ENCODE data around the gene ACE2. TPM values are rescaled to one million over a fixed set of nuclear protein-coding genes. Genes with fewer than 3 reads are reported as not detected.

ACE2 gene
- total RNA-seq, 1 experiment from 2014 or later: not detected

GRCh38 chrX:15524417-15524816, 76.3 kb downstream of the ACE2 start:
- no peaks in the 10 kb centered on the region for H3K23me2 ChIP-seq (ENCODE audit: insufficient read length, low read depth, low read length, poor library complexity, severe bottlenecking)
- H3K4me1 Mint-ChIP-seq: no peaks in the 10 kb centered on the region
- H4K5ac ChIP-seq (ENCODE audit: insufficient read length, low read depth, low read length): no peak overlapping the region
- no peaks in the 10 kb centered on the region for H4K20me1 ChIP-seq (ENCODE audit: control insufficient read depth, insufficient read depth, insufficient read length)
- no peak overlapping the region for H3K18ac ChIP-seq (ENCODE audit: insufficient read length, low read depth, low read length)
- no peak overlapping the region for H4K8ac ChIP-seq (replicated peaks; ENCODE audit: insufficient read length, low read depth, low read length)
- no peaks in the 10 kb centered on the region for H3K79me2 ChIP-seq (ENCODE audit: insufficient read depth, low read length)
- no peak for DNase-seq
- peaks cover 11% of the 10 kb centered on the region for H3K27me3 Mint-ChIP-seq (ENCODE audit: low read depth)
- H3K79me1 ChIP-seq (ENCODE audit: insufficient read depth, low read depth, low read length, poor library complexity, severe bottlenecking): no peaks in the 10 kb centered on the region
- no peaks in the 10 kb centered on the region for H3K4me1 ChIP-seq (ENCODE audit: insufficient read depth, low read length)
- no peak overlapping the region for H2BK5ac ChIP-seq (ENCODE audit: insufficient read length, low read length)
- no peaks in the 10 kb centered on the region for H3K9me3 ChIP-seq (ENCODE audit: control insufficient read depth, low read depth, low read length)
- no peak overlapping the region for H3K27ac Mint-ChIP-seq
- H3K4ac ChIP-seq (ENCODE audit: low read depth, low read length): no peak overlapping the region
- H3K23ac ChIP-seq (ENCODE audit: insufficient read length, low read depth, low read length): no peak overlapping the region
- H4K91ac ChIP-seq (ENCODE audit: insufficient read length, low read depth, low read length): no peak overlapping the region
- H2BK12ac ChIP-seq (ENCODE audit: insufficient read length, low read depth, low read length): no peak overlapping the region
- H2BK120ac ChIP-seq (ENCODE audit: low read depth, low read length, poor library complexity, severe bottlenecking): no peak overlapping the region
- H3K27me3 ChIP-seq (ENCODE audit: insufficient read depth, low read length): no peaks in the 10 kb centered on the region
- no peak overlapping the region for H2AFZ ChIP-seq (ENCODE audit: low read length)
- no peak overlapping the region for H3K56ac ChIP-seq (ENCODE audit: insufficient read length, low read depth, low read length)
- H3K4me2 ChIP-seq (ENCODE audit: insufficient read depth, insufficient read length, low read length): no peak overlapping the region
- no peak overlapping the region for H3K27ac ChIP-seq (ENCODE audit: insufficient read length, low read depth, low read length)
- no peaks in the 10 kb centered on the region for H3K36me3 Mint-ChIP-seq (ENCODE audit: insufficient read depth in 1 of 3, low read depth in 3 of 3)
- TF ChIP-seq, protein P1, sequence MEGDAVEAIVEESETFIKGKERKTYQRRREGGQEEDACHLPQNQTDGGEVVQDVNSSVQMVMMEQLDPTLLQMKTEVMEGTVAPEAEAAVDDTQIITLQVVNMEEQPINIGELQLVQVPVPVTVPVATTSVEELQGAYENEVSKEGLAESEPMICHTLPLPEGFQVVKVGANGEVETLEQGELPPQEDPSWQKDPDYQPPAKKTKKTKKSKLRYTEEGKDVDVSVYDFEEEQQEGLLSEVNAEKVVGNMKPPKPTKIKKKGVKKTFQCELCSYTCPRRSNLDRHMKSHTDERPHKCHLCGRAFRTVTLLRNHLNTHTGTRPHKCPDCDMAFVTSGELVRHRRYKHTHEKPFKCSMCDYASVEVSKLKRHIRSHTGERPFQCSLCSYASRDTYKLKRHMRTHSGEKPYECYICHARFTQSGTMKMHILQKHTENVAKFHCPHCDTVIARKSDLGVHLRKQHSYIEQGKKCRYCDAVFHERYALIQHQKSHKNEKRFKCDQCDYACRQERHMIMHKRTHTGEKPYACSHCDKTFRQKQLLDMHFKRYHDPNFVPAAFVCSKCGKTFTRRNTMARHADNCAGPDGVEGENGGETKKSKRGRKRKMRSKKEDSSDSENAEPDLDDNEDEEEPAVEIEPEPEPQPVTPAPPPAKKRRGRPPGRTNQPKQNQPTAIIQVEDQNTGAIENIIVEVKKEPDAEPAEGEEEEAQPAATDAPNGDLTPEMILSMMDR (conservative IDR thresholded peaks at IDR 0.05): no peak
- H3K9ac ChIP-seq (ENCODE audit: extremely low read depth, insufficient read length, low read length): no peak overlapping the region
- no peak overlapping the region for H3T11ph ChIP-seq (ENCODE audit: low read length)
- H3K9me3 Mint-ChIP-seq: no peaks in the 10 kb centered on the region; a peak in 1 of 5 replicates
- H2AK5ac ChIP-seq (ENCODE audit: insufficient read length, low read length): no peak overlapping the region
- no peak overlapping the region for H3K4me3 Mint-ChIP-seq
- H3K14ac ChIP-seq (ENCODE audit: insufficient read depth, low read length): no peak overlapping the region
- no peak overlapping the region for H2BK20ac ChIP-seq (ENCODE audit: low read depth, low read length, poor library complexity, severe bottlenecking)
- no peak overlapping the region for H2BK15ac ChIP-seq (ENCODE audit: low read depth, low read length)

Data from H9 (cell line).